CD4-positive, alpha-beta T cell treated with Interferon gamma for 1 hour (primary cell): Measurements from ENCODE around the gene BLTP1.
"Not testable (repeated sequence)": the region's sequence is repeated elsewhere in the genome, so short reads cannot be mapped to it uniquely, and the experiment has no call there.

Source experiments
- DNase-seq: peaks from one replicate; pipeline ENCODE4 v3.0.0-alpha.2; 2020

BLTP1 gene, protein sequence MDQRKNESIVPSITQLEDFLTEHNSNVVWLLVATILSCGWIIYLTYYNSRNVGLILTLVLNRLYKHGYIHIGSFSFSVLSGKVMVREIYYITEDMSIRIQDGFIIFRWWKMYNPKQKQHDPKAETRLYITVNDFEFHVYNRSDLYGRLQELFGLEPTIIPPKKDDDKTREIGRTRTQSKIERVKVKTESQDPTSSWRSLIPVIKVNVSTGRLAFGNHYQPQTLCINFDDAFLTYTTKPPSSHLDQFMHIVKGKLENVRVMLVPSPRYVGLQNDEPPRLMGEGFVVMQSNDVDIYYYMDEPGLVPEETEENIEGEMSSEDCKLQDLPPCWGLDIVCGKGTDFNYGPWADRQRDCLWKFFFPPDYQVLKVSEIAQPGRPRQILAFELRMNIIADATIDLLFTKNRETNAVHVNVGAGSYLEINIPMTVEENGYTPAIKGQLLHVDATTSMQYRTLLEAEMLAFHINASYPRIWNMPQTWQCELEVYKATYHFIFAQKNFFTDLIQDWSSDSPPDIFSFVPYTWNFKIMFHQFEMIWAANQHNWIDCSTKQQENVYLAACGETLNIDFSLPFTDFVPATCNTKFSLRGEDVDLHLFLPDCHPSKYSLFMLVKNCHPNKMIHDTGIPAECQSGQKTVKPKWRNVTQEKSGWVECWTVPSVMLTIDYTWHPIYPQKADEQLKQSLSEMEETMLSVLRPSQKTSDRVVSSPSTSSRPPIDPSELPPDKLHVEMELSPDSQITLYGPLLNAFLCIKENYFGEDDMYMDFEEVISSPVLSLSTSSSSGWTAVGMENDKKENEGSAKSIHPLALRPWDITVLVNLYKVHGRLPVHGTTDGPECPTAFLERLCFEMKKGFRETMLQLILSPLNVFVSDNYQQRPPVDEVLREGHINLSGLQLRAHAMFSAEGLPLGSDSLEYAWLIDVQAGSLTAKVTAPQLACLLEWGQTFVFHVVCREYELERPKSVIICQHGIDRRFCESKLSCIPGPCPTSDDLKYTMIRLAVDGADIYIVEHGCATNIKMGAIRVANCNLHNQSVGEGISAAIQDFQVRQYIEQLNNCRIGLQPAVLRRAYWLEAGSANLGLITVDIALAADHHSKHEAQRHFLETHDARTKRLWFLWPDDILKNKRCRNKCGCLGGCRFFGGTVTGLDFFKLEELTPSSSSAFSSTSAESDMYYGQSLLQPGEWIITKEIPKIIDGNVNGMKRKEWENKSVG (N-terminal part only)

DNA sequence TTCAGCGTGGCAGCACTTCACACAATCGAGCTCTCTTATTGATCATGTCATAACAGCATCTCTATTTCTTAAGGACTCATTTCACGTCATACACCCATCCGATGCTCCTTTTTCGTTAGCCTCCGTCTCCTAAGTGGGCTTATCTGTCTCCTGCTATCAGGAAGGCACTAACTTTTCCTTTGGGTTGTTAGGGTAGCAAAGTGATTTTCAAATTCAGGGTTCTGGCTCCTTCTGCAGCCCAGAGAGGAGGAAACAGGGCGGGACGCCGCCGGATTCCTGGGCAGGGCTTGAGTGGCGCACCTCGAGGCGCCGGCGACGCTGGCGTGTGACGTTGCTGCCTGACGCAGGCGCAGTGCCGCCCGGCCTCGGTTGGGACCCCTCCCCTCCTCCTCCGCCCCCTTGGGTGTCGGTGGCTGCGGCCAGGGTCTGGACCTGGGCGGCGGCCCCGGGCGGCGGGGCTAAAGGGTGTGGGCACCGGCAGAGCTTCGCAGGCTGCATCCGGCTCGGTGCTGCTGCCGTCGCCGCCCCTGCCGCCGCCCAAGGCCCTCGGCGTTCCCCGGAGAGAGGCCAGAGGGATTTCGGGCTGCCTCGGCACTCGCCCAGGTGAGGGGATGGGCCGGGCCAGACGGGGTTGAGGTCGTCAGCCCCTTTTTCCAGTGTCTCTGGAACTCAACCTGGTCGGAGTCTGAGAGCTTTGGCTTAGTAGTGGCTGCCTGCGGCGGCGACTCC is at the start of gene BLTP1:
BLTP1 (plus strand) TSS at position 350 of the 729 bp plus-strand sequence. CDS start 18,317 bp downstream, outside the sequence.
- DNase-seq, result peak; percentile 88

DNA sequence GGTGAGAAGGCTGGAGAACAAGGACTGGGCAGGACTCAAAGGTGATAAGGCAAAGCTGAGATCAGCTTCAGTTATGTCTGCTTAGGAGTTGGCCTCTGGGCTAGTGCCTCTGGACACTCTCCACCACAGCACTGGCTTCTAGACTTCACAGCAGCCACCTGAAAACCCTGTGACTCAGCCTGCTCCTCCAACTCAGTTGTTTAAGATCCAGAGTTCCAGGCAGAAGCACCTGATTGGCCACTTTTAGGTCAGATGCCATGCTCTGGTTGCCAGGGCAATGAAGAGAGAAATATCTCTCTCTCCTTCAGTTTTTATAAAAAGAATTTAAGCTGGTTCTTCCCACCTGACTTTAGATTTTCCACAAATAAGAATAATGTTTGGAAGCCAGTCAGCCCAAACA is 47.9 kb upstream of the BLTP1 start:
- DNase-seq, result no peak

DNA sequence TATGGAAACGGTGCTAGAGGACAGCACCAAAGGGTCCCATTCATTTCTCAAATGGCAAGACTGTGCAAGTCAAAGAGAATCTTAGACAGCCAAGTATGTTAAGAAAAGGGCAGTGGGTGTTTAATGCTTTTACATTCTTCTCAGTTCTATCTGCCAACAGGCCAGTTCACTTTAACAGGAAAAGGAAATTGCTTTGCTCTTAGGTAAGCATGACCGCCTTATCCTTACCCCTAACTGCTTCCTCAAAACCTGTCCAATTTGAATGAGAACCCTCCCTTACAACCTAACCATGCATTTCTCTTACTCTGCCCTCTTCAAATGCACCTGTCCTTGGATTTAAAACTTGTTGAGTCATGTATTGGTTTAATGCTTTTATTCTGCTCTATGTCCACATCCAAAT is 44.5 kb upstream of the BLTP1 start:
- DNase-seq, result no peak

GRCh38 chr4:122110304-122110703 is 41.8 kb upstream of the BLTP1 start:
- not testable (repeated sequence) for DNase-seq

- no peak for DNase-seq
These were observed 34.4 kb upstream of the BLTP1 start for GRCh38 chr4:122117743-122118142.

DNA sequence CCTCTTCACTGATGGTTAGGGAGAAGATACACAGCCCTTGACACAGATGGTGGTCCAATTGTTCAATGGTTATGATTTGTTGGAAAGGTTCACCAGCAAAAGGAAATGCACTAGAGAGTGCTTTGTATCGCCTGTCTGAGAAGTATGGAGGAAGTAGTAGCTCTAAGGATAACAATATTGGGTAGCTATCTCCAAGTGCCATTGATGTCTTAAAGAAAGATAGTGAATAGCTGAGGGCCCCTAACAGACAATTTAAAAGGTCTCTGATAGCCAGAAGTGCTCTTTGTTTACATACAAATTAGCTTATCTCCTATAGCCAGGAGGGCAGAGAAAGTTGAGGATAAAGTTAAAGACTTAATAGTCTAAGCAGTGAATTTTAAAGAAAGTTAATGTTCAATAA is 33.9 kb upstream of the BLTP1 start:
- DNase-seq, result no peak

GRCh38 chr4:122119739-122120138 is 32.4 kb upstream of the BLTP1 start:
- no peak for DNase-seq

DNA sequence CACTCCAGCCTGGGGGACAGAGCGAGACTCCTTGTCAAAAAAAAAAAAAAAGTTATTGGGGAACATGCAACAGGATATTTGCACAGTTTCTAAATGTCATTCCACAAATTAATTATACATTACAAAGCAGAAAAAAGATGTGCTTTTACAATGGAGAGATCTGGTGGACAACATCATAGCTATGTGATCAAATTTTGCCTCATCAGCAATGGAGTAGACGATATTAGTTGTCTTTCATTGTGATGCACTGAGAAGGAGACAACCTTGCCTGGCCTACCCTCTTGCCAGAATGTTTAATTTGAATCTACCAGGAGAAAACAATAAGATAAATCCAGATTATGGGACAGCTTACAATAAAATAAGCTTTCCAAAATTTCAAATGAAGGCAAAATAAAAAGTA is 30.5 kb upstream of the BLTP1 start:
- no peak for DNase-seq

DNA sequence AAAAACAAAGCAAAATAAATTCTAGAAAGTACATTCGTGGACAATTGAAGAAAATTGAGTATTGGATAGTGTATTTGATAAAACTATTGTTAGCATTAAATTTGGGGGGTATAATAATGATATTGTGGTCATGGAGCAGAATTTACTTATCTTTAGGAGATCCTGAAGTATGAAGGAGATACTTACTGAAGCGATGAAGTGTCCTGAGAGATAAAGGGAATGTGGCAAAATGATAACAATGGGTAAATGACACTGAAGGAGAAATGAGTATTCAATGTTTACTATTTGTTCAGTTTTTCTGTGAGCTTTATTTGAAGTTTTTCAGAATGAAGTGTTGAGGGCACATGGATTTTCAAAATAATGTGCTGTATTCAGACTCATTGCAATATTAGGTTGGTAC is 30.0 kb upstream of the BLTP1 start:
- no peak for DNase-seq

- no peak for DNase-seq
These were observed 23.1 kb upstream of the BLTP1 start for GRCh38 chr4:122129061-122129460.

DNA sequence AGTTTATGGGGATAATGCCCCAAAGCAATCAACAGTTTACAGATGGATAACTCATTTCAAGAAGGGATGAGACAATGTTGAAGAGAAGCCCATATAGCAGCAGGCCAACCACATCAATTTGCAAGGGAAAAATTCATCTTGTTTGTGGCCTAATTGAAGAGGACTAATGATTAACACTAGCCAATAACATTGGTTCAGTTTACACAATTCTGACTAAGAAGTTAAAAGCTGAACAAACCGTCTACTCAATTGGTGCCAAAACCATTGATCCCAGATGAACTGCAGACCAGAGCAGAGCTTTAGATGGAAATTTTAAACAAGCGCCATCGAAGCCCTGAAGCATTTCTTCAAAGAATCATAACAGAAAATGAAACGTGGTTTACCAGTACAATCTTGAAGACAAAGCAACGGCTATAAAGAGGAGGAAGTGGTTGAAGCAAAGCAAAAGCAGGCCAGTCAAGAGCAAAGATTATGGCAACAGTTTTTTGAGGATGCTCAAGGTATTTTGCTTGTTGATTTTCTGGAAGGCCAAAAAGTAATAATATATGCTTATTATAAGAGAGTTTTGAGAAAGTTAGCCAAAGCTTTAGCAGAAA is 20.5 kb upstream of the BLTP1 start:
- DNase-seq, result no peak

- DNase-seq, result no peak
These were observed 19.2 kb upstream of the BLTP1 start for GRCh38 chr4:122132891-122133290.

- no peak for DNase-seq
These were observed 13.0 kb upstream of the BLTP1 start for GRCh38 chr4:122139139-122139538.

DNA sequence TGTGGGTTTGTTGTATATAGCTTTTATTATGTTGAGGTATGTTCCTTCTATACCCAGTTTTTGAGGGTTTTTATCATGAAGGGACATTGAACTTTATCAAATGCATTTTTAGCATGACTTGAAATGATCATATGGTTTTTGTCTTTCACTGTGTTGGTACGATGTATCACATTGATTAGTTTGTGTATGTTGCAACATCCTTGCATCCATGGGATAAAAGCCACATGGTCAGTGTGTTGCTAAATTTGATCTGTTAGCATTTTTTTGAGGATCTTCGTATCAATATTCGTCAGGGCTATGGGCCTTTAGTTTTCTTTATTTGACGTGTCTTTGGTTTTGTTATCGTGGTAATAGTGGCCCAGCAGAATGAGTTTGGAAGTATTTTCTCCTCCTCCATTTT is 11.3 kb upstream of the BLTP1 start:
- DNase-seq, result no peak

GRCh38 chr4:122142687-122143086 is 9.4 kb upstream of the BLTP1 start:
- no peak for DNase-seq

DNA sequence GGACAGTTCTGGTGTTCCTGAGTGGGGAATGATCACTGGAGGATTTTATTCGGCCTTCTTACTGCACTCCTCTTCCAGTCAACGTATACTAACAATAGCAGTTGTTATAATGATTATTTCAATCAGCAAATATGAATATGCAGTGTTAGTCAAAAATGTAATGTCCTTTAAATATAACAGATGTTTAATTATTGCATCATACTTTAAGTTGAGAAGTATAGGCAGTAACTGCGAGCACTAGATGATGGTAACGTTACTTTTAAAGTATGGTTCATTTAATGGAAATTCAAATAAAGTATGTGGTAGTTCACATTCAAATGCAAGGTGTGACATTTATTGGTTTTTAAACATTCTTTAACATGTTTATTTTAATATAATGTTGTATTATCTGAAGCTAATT is 5.5 kb upstream of the BLTP1 start:
- DNase-seq, result no peak

DNA sequence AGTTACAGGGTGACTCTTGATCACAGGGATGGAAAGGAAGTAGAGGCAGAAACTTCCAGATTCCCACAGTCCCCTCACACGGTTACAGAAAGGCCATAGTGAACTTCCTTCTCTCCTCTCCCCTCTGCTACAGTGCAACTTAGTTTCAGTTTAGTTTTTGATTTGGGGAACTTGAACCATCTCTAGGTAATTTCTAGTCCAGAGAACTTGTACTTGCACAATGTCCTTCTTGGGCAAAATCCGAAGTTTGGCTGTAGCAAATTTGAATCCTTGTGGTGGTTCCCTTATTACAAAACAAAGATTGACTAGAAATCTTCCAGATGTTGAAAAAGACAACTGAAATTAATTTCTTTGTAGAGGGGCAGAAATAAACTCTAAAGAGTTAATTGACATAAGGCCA is 1.2 kb upstream of the BLTP1 start:
- no peak for DNase-seq

DNA sequence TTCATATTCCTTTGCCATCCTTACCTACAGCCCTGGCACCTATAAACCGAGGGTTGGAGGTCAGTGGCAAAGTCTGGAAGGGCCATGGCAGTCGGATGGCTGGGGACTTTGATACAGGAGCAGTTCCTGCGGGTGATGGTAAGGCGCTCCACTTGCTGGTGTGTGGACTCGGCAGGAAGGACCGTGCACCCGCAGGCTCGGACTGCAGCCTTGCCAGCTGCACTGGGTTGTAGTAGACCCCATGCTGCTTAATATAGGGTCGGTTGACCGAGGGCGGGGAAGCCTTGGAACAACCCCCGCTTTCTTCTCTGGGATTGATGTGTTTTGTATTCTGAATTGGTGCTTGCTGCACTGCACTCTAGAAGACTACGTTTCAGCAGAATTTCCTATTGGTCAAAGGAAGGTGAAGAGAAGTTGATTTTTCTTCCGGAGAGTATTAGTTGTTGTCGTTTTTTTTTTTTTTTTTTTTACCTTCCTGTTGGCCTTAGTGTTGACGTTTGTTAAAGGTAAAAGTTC is 638 bp downstream of the BLTP1 start:
- peak; percentile 14 for DNase-seq

GRCh38 chr4:122156819-122157218 is 4.7 kb downstream of the BLTP1 start:
- DNase-seq, result no peak

DNA sequence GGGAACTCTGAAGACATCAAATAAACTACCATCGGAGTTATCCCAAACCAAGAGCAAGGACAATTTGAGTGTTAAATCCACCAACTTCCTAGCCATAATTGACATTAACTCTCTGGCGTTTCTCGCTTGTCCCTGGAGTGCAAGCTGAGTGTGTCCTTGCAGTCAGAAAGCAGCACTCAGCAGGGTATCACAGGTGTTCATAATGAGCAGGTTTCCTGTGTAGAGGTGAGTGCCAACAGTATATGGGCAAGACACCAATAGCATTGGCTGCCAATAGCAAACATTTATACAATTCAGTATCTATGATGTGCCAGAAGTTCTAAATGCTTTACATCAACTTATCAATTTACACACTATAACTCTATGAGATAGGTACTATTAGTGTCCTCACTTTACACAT is 11.2 kb downstream of the BLTP1 start:
- DNase-seq, result no peak

- DNase-seq, result no peak
These were observed 11.6 kb downstream of the BLTP1 start for GRCh38 chr4:122163767-122164166.

- DNase-seq, result no peak
These were observed 15.2 kb downstream of the BLTP1 start for GRCh38 chr4:122167369-122167768.
